ENCODE measurements around the gene CST7.

Gene CST7

GRCh38 chr20:24965065-24965919 is 16.2 kb downstream of the CST7 start:
- DNase-seq: no peak

- no peak for DNase-seq
Observed at GRCh38 chr20:24966317-24967012, 17.4 kb downstream of the CST7 start.

- DNase-seq: no peak
Observed at GRCh38 chr20:24968278-24968800, 19.3 kb downstream of the CST7 start.

GRCh38 chr20:24969186-24970029 is 20.3 kb downstream of the CST7 start:
- no peak for DNase-seq

- DNase-seq: no peak
Observed at GRCh38 chr20:24970030-24970553, 21.0 kb downstream of the CST7 start.

GRCh38 chr20:24970754-24971153 is 21.7 kb downstream of the CST7 start:
- no peak for DNase-seq

- DNase-seq: no peak
Observed at GRCh38 chr20:24971376-24972101, 22.5 kb downstream of the CST7 start.

- no peak for DNase-seq
Observed at GRCh38 chr20:24972341-24972740, 23.3 kb downstream of the CST7 start.

GRCh38 chr20:24977336-24977735 is 28.3 kb downstream of the CST7 start:
- no peak for DNase-seq

GRCh38 chr20:24977797-24978196 is 28.7 kb downstream of the CST7 start:
- DNase-seq: no peak

- no peak for DNase-seq
Observed at GRCh38 chr20:24978513-24978912, 29.4 kb downstream of the CST7 start.

- no peak for DNase-seq
Observed at GRCh38 chr20:24979036-24979960, 30.2 kb downstream of the CST7 start.

- DNase-seq: no peak
Observed at GRCh38 chr20:24980291-24981053, 31.4 kb downstream of the CST7 start.

- no peak for DNase-seq
Observed at GRCh38 chr20:24981282-24981681, 32.2 kb downstream of the CST7 start.

GRCh38 chr20:24981790-24982189 is 32.7 kb downstream of the CST7 start:
- DNase-seq: peak; percentile 10

GRCh38 chr20:24983896-24984295 is 34.8 kb downstream of the CST7 start:
- no peak for DNase-seq

- no peak for DNase-seq
Observed at GRCh38 chr20:24984961-24985640, 36.0 kb downstream of the CST7 start.

- no peak for DNase-seq
Observed at GRCh38 chr20:24985802-24986201, 36.7 kb downstream of the CST7 start.

GRCh38 chr20:24986436-24987015 is 37.5 kb downstream of the CST7 start:
- no peak for DNase-seq

All from CD4-positive, alpha-beta T cell treated with Interleukin-6 for 4 hours (primary cell).